T-helper 2 cell treated with Interferon-gamma antibody and Interleukin-4, amounts not matched to agents 100 ng/mL and 5 ng/mL, for 36 hours (primary cell): ENCODE measurements around the gene TAF11L14. TPM values are rescaled to one million over a fixed set of nuclear protein-coding genes. Genes with fewer than 3 reads are reported as not detected.

Source experiments
- intact Hi-C: fragments of 100-400 bp; cut with micrococcal nuclease; formaldehyde crosslinking; loops from one replicate; pipeline ENCODE4 v1.15.1; 2023
- total RNA-seq: library from RNA; stranded (reverse); gene quantifications from 2 replicates; pipeline ENCODE4 v1.2.3, GENCODE V29; 2022

TAF11L14 gene
- total RNA-seq, 1 donor from 2014 or later: not detected

DNA sequence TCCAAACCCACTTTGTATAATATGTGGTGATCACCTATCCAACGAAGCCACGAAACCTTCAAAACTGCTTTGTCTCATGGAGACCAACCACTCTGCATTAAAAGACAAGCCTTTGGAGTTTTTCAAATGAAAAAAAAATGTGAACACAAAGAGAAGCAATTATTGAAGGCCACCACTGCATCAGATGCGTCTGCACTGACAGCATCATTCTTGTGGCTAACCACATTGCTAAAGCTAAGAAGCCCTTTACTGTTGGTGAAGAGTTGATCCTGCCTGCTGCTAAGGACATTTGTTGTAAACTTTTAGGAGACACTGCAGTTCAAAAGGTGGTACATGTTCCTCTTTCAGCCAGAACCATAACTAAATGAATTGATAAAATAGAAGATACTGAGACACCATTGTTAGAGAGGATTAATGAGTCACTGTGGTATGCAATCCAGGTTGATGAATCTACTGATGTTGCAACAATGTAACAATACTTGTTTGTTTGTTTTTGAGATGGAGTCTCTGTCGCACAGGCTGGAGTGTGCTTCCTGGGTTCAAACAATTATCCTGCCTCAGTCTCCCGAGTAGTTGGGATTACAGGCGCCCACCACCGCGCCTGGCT lies 45.4 kb downstream of the TAF11L14 start:
- intact Hi-C loops: no loop called here

GRCh38 chr5:17680737-17681136 lies 46.5 kb downstream of the TAF11L14 start:
- intact Hi-C loops: no loop called here

Other genes with a start within 250 kb of the TAF11L14 start
- gene TAF11L2, start 136.2 kb upstream of the TAF11L14 start, total RNA-seq: not detected in 2 replicates
- gene TAF11L3, start 116.1 kb upstream of the TAF11L14 start, total RNA-seq: not detected in 2 replicates
- not detected in 2 replicates for gene TAF11L4, start 112.7 kb upstream of the TAF11L14 start, total RNA-seq
- gene TAF11L5, start 109.2 kb upstream of the TAF11L14 start, total RNA-seq: not detected in 2 replicates
- gene TAF11L6, start 105.8 kb upstream of the TAF11L14 start, total RNA-seq: not detected in 2 replicates
- gene TAF11L7, start 48.7 kb upstream of the TAF11L14 start, total RNA-seq: not detected in 2 replicates
- gene TAF11L8, start 43.5 kb upstream of the TAF11L14 start, total RNA-seq: not detected in 2 replicates
- not detected in 2 replicates for gene TAF11L9, start 40.1 kb upstream of the TAF11L14 start, total RNA-seq
- not detected in 2 replicates for gene TAF11L10, start 36.6 kb upstream of the TAF11L14 start, total RNA-seq
- not detected in 2 replicates for gene TAF11L11, start 30.3 kb upstream of the TAF11L14 start, total RNA-seq
- gene TAF11L12, start 24.1 kb upstream of the TAF11L14 start, total RNA-seq: not detected in 2 replicates
- not detected in 2 replicates for gene TAF11L13, start 2.4 kb upstream of the TAF11L14 start, total RNA-seq